Activated CD8-positive, alpha-beta T cell treated with anti-CD3 and anti-CD28 coated beads for 36 hours (primary cell): ENCODE results near the gene TGFBI. TPM values are rescaled to one million over a fixed set of nuclear protein-coding genes. Genes with fewer than 3 reads are reported as not detected.

Source experiments
- ATAC-seq: fragments of 200-7000 bp; cut with Tn5 transposase; one replicate; pipeline ENCODE4 v1.10.0; 2021; ENCODE audit warnings: mild to moderate bottlenecking, moderate library complexity
- CTCF ChIA-PET: fragments of 350-600 bp; sonication (Branson Sonifier 250); formaldehyde crosslinking; loops from one replicate; lab custom pipeline; 2021; ENCODE audit warnings: antibody characterized with exemption; lab: Charles Lee
- POLR2A ChIA-PET: fragments of 350-600 bp; sonication (Branson Sonifier 250); formaldehyde crosslinking; loops from one replicate; lab custom pipeline; 2021; ENCODE audit warnings: antibody characterized with exemption; lab: Charles Lee
- DNase-seq: peaks from one replicate; pipeline ENCODE4 v3.0.0-alpha.2; 2020
- H3K27ac Mint-ChIP-seq: one replicate; pipeline ENCODE4 v1.8.0; 2021; ENCODE audit warnings: mild to moderate bottlenecking, mixed read lengths
- H3K27me3 Mint-ChIP-seq: one replicate; pipeline ENCODE4 v1.8.0; 2021; ENCODE audit warnings: mixed read lengths
- H3K36me3 Mint-ChIP-seq: one replicate; pipeline ENCODE4 v1.8.0; 2021; ENCODE audit warnings: low read depth, mixed read lengths
- H3K4me1 Mint-ChIP-seq: one replicate; pipeline ENCODE4 v1.8.0; 2021; ENCODE audit warnings: low read depth, mixed read lengths
- H3K4me3 Mint-ChIP-seq: one replicate; pipeline ENCODE4 v1.8.0; 2021; ENCODE audit warnings: mild to moderate bottlenecking, moderate library complexity, mixed read lengths
- H3K9me3 Mint-ChIP-seq: one replicate; pipeline ENCODE4 v1.8.0; 2021; ENCODE audit warnings: mixed read lengths
- CTCF ChIP-seq: fragments of 200-600 bp; IDR thresholded peaks from one replicate; pipeline ENCODE4 v1.8.0; 2022; ENCODE audit warnings: antibody characterized with exemption, mild to moderate bottlenecking
- intact Hi-C: fragments of 100-400 bp; cut with micrococcal nuclease; formaldehyde crosslinking; loops from one replicate; pipeline ENCODE4 v1.10.0; 2022
- total RNA-seq, 2 experiments: library from RNA; stranded (reverse); gene quantifications; one replicate each; pipeline ENCODE4 v1.2.3, GENCODE V29; 2021

The TGFBI gene
- total RNA-seq, 2 experiments from 2014 or later = not detected

- POLR2A ChIA-PET = no interaction called here
- intact Hi-C loops = no loop called here
- peaks cover 6% of the 10 kb centered on the region for H3K27me3 Mint-ChIP-seq
- no peaks in the 10 kb centered on the region for H3K9me3 Mint-ChIP-seq
- no peak overlapping the region for H3K27ac Mint-ChIP-seq
- no peaks in the 10 kb centered on the region for H3K4me1 Mint-ChIP-seq
- H3K4me3 Mint-ChIP-seq = no peak overlapping the region
- no peak for DNase-seq
- H3K36me3 Mint-ChIP-seq = no peaks in the 10 kb centered on the region
- TF ChIP-seq CTCF = no peak
- CTCF ChIA-PET = interaction anchor here (0.9 to 1.2 kb wide), 2 partner anchors 24 kb away, joined by 3 read pairs; no protein-coding TSS in a partner anchor
- no peak for ATAC-seq
Measured at GRCh38 chr5:136001466-136001981, 27.3 kb upstream of the TGFBI start.

GRCh38 chr5:136004436-136004835 lies 24.4 kb upstream of the TGFBI start:
- H3K9me3 Mint-ChIP-seq = no peaks in the 10 kb centered on the region
- ChIA-PET POLR2A (no interaction called here), CTCF (no interaction called here)
- peaks cover 6% of the 10 kb centered on the region for H3K27me3 Mint-ChIP-seq
- H3K4me3 Mint-ChIP-seq = no peak overlapping the region
- TF ChIP-seq CTCF = no peak
- H3K4me1 Mint-ChIP-seq = no peaks in the 10 kb centered on the region
- no peaks in the 10 kb centered on the region for H3K36me3 Mint-ChIP-seq
- no peak for ATAC-seq
- intact Hi-C loops = no loop called here
- no peak overlapping the region for H3K27ac Mint-ChIP-seq
- DNase-seq = no peak

GRCh38 chr5:136005476-136005875 lies 23.3 kb upstream of the TGFBI start:
- no peak for DNase-seq
- Mint-ChIP-seq H3K27me3 (peaks cover 7% of the 10 kb centered on the region), H3K4me3 (no peak overlapping the region), H3K36me3 (no peaks in the 10 kb centered on the region), H3K4me1 (no peaks in the 10 kb centered on the region), H3K27ac (no peak overlapping the region), H3K9me3 (no peaks in the 10 kb centered on the region)
- ChIA-PET CTCF (no interaction called here), POLR2A (no interaction called here)
- no peak for ATAC-seq
- intact Hi-C loops = no loop called here
- TF ChIP-seq CTCF = no peak

GRCh38 chr5:136006164-136006563 lies 22.6 kb upstream of the TGFBI start:
- ChIA-PET CTCF (interaction anchor here (1.1 kb wide), 1 partner anchor 19 kb away, joined by 3 read pairs; no protein-coding TSS in a partner anchor), POLR2A (no interaction called here)
- intact Hi-C loops = no loop called here
- Mint-ChIP-seq H3K4me3 (no peak overlapping the region), H3K4me1 (no peaks in the 10 kb centered on the region), H3K27ac (no peak overlapping the region), H3K27me3 (peaks cover 5% of the 10 kb centered on the region), H3K36me3 (no peaks in the 10 kb centered on the region), H3K9me3 (no peaks in the 10 kb centered on the region)
- no peak for ATAC-seq
- DNase-seq = no peak
- TF ChIP-seq CTCF = no peak

GRCh38 chr5:136006761-136007251 lies 22.0 kb upstream of the TGFBI start:
- ChIA-PET POLR2A (no interaction called here), CTCF (interaction anchor here (1.1 kb wide), 1 partner anchor 20 kb away, joined by 3 read pairs; no protein-coding TSS in a partner anchor)
- intact Hi-C loops = no loop called here
- TF ChIP-seq CTCF = no peak
- Mint-ChIP-seq H3K27ac (no peak overlapping the region), H3K4me3 (no peak overlapping the region), H3K9me3 (no peaks in the 10 kb centered on the region), H3K4me1 (no peaks in the 10 kb centered on the region), H3K27me3 (peaks cover 7% of the 10 kb centered on the region), H3K36me3 (no peaks in the 10 kb centered on the region)
- ATAC-seq (no peak), DNase-seq (no peak)
